WTC11 (cell line): ENCODE measurements around the gene LDB2.

Experiments
- FOXJ3 ChIP-seq: sonication (generic); formaldehyde crosslinking; IDR thresholded peaks from 2 replicates; pipeline ENCODE4 v1.9.0; 2021; ENCODE audit warnings: missing genetic modification reagents, mild to moderate bottlenecking, borderline replicate concordance
- GABPB1 ChIP-seq: sonication (generic); formaldehyde crosslinking; IDR thresholded peaks from 2 replicates; pipeline ENCODE4 v1.8.1; 2023; ENCODE audit warnings: mild to moderate bottlenecking, missing genetic modification reagents
- TEAD4 ChIP-seq: sonication (generic); formaldehyde crosslinking; IDR thresholded peaks from 2 replicates; pipeline ENCODE4 v1.8.0; 2022; ENCODE audit warnings: mild to moderate bottlenecking, missing genetic modification reagents
- ZNF263 ChIP-seq: sonication (generic); formaldehyde crosslinking; IDR thresholded peaks from 2 replicates; pipeline ENCODE4 v1.8.1; 2022; ENCODE audit warnings: low read depth, mild to moderate bottlenecking, moderate library complexity, missing genetic modification reagents
- TF ChIP-seq, protein P1 (sequence below): fragments of 200-600 bp; IDR thresholded peaks from 2 replicates; pipeline ENCODE4 v1.8.0; 2022; ENCODE audit warnings: antibody characterized with exemption
- TF ChIP-seq, protein P2 (sequence below): sonication (generic); formaldehyde crosslinking; IDR thresholded peaks from 2 replicates; pipeline ENCODE4 v1.8.0; 2022; ENCODE audit warnings: mild to moderate bottlenecking, missing genetic modification reagents
- TF ChIP-seq, protein P3 (sequence below): sonication (generic); formaldehyde crosslinking; IDR thresholded peaks from 2 replicates; pipeline ENCODE4 v1.8.0; 2023; ENCODE audit warnings: missing genetic modification reagents, mild to moderate bottlenecking, borderline replicate concordance

DNA sequence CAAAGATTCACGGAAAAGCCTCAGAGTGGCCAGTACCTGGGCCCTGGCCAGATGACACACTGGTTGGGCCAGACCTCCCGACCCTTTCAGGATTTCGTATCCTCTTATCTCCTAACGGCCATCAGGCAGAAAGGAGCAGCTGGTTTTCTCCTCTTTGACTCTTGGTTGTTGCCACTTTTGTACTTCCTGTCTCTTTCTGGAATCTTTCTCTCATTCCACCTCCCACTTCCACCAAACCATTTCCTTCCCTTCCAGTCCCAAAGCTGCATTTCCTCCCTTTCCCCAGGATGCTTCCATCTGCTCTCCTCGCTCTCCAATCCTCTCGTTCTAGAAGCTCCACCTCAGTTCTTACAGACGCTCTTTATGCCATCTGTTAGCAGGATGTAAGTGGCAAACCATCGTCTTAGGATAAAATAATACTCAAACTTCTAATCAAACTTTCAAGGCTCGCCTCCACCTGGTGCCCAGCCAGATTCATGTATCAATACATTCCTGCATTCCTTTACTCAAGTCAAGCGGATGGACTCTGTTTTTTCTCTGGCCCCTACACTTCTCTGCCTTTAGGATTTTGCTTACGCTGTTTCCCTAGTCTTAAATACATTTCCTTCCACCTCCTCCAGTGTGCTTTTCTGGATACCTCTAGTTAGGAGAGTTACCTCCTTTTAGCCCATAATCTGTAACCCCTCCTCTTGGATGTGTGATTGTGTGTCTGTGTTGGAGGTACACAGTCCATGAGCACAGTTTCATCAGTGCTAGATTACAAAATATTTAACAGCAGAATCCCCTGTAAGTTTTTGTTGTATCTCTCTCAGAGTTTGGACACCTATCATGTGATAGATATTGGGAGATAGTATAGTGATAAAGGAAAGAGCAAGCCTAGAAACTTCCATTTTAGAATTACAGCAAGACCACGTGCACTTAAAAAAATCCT lies 70.4 kb downstream of the LDB2 start:
- TF ChIP-seq, protein P1, sequence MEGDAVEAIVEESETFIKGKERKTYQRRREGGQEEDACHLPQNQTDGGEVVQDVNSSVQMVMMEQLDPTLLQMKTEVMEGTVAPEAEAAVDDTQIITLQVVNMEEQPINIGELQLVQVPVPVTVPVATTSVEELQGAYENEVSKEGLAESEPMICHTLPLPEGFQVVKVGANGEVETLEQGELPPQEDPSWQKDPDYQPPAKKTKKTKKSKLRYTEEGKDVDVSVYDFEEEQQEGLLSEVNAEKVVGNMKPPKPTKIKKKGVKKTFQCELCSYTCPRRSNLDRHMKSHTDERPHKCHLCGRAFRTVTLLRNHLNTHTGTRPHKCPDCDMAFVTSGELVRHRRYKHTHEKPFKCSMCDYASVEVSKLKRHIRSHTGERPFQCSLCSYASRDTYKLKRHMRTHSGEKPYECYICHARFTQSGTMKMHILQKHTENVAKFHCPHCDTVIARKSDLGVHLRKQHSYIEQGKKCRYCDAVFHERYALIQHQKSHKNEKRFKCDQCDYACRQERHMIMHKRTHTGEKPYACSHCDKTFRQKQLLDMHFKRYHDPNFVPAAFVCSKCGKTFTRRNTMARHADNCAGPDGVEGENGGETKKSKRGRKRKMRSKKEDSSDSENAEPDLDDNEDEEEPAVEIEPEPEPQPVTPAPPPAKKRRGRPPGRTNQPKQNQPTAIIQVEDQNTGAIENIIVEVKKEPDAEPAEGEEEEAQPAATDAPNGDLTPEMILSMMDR = no peak
- no peak for TF ChIP-seq FOXJ3
- TF ChIP-seq, protein P2, sequence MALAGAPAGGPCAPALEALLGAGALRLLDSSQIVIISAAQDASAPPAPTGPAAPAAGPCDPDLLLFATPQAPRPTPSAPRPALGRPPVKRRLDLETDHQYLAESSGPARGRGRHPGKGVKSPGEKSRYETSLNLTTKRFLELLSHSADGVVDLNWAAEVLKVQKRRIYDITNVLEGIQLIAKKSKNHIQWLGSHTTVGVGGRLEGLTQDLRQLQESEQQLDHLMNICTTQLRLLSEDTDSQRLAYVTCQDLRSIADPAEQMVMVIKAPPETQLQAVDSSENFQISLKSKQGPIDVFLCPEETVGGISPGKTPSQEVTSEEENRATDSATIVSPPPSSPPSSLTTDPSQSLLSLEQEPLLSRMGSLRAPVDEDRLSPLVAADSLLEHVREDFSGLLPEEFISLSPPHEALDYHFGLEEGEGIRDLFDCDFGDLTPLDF (CRISPR knock-in tag) = no peak
- TF ChIP-seq ZNF263 = no peak
- TF ChIP-seq, protein P3, sequence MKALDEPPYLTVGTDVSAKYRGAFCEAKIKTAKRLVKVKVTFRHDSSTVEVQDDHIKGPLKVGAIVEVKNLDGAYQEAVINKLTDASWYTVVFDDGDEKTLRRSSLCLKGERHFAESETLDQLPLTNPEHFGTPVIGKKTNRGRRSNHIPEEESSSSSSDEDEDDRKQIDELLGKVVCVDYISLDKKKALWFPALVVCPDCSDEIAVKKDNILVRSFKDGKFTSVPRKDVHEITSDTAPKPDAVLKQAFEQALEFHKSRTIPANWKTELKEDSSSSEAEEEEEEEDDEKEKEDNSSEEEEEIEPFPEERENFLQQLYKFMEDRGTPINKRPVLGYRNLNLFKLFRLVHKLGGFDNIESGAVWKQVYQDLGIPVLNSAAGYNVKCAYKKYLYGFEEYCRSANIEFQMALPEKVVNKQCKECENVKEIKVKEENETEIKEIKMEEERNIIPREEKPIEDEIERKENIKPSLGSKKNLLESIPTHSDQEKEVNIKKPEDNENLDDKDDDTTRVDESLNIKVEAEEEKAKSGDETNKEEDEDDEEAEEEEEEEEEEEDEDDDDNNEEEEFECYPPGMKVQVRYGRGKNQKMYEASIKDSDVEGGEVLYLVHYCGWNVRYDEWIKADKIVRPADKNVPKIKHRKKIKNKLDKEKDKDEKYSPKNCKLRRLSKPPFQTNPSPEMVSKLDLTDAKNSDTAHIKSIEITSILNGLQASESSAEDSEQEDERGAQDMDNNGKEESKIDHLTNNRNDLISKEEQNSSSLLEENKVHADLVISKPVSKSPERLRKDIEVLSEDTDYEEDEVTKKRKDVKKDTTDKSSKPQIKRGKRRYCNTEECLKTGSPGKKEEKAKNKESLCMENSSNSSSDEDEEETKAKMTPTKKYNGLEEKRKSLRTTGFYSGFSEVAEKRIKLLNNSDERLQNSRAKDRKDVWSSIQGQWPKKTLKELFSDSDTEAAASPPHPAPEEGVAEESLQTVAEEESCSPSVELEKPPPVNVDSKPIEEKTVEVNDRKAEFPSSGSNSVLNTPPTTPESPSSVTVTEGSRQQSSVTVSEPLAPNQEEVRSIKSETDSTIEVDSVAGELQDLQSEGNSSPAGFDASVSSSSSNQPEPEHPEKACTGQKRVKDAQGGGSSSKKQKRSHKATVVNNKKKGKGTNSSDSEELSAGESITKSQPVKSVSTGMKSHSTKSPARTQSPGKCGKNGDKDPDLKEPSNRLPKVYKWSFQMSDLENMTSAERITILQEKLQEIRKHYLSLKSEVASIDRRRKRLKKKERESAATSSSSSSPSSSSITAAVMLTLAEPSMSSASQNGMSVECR (CRISPR knock-in tag) = no peak
- no peak for TF ChIP-seq TEAD4
- no peak for TF ChIP-seq GABPB1
